HCT116 (cell line): Measurements from ENCODE around the gene TK1. TPM values are rescaled to one million over a fixed set of nuclear protein-coding genes. Genes with fewer than 3 reads are reported as not detected.

ENCODE experiments used
- ATAC-seq: fragments of 200-7000 bp; cut with Tn5 transposase; 2 replicates; pipeline ENCODE4 v1.9.1; 2020; ENCODE audit warnings: mild to moderate bottlenecking, moderate library complexity
- BruUV-seq: library from RNA; stranded (reverse); fragments of 400-500 nt; replicated peaks from 2 replicates; lab custom pipeline; 2021; lab: Mats Ljungman, UMichigan
- CTCF ChIA-PET: fragments of 300-600 bp; sonication (Branson Sonifier 250); formaldehyde crosslinking; loops from one replicate; lab custom pipeline; 2021; ENCODE audit warnings: antibody characterized with exemption; lab: Charles Lee
- POLR2A ChIA-PET: fragments of 300-600, 350-600 bp; sonication (Branson Sonifier 250); formaldehyde crosslinking; loops from one replicate; lab custom pipeline; 2021; ENCODE audit warnings: antibody characterized with exemption; lab: Charles Lee
- RAD21 ChIA-PET, 2 experiments: fragments of 300-600 bp; sonication (Branson Sonifier 250); formaldehyde crosslinking; loops; one replicate each; lab custom pipeline; 2023; ENCODE audit warnings: low total read pairs in 2 of 2; ENCODE audit not compliant: uncharacterized antibody in 2 of 2, unreplicated experiment in 2 of 2, low non-redundant PET in 1 of 2; lab: Charles Lee
- DNase-seq: peaks from one replicate; pipeline ENCODE4 v3.0.0-alpha.2; 2010; ENCODE audit warnings: low read depth, low spot score
- H2AFZ ChIP-seq: fragments of 200-600 bp; shearing (Covaris generic), sonication (generic); 2 replicates; pipeline ENCODE4 v1.6.1; 2017; ENCODE audit warnings: low read depth, mixed run types, mixed read lengths, antibody characterized with exemption, low read length; ENCODE audit not compliant: poor library complexity, severe bottlenecking
- H3K27ac ChIP-seq: 2 replicates; pipeline ENCODE4 v1.5.1; 2012; ENCODE audit warnings: low read depth, low read length
- H3K27me3 ChIP-seq: fragments of 200-600 bp; sonication (generic); 2 replicates; pipeline ENCODE4 v1.6.1; 2016; ENCODE audit warnings: mixed run types, low read length, mixed read lengths; ENCODE audit not compliant: insufficient read depth
- H3K36me3 ChIP-seq, 2 experiments: fragments of 200-500 bp in 1 of 2; fragments of 200-600 bp in 1 of 2; sonication (Bioruptor generic) in 1 of 2; sonication (generic) in 1 of 2; 2 replicates each; pipeline versions ENCODE4 v1.5.1 to v1.6.1; 2014 to 2016; ENCODE audit warnings: low read length in 2 of 2, inconsistent platforms in 1 of 2, mixed read lengths in 1 of 2, mixed run types in 1 of 2; ENCODE audit not compliant: insufficient read depth in 2 of 2, control insufficient read depth in 1 of 2
- H3K4me1 ChIP-seq, 2 experiments: fragments of 200-600 bp in 1 of 2; sonication (generic) in 1 of 2; 2 replicates each; pipeline versions ENCODE4 v1.5.1 to v1.6.1; 2012 to 2017; ENCODE audit warnings: low read length in 2 of 2, inconsistent platforms in 1 of 2, mild to moderate bottlenecking in 1 of 2, mixed read lengths in 1 of 2, mixed run types in 1 of 2, moderate library complexity in 1 of 2; ENCODE audit not compliant: insufficient read depth in 2 of 2, control insufficient read depth in 1 of 2
- H3K4me2 ChIP-seq: fragments of 200-600 bp; sonication (generic); 2 replicates; pipeline ENCODE4 v1.6.1; 2017; ENCODE audit warnings: mixed run types, low read length, mixed read lengths
- H3K4me3 ChIP-seq, 2 experiments: fragments of 200-600 bp in 1 of 2; sonication (generic) in 1 of 2; replicated peaks in 1 of 2; 2 replicates each; pipeline ENCODE4 v1.5.1; 2011 to 2016; ENCODE audit warnings: low read length in 2 of 2, control low read depth in 1 of 2, low read depth in 1 of 2, mild to moderate bottlenecking in 1 of 2, mixed read lengths in 1 of 2, mixed run types in 1 of 2
- H3K79me2 ChIP-seq: fragments of 200-600 bp; sonication (generic); 2 replicates; pipeline ENCODE4 v1.6.1; 2017; ENCODE audit warnings: mild to moderate bottlenecking, mixed run types, low read length, moderate library complexity, mixed read lengths; ENCODE audit not compliant: insufficient read depth
- H3K9ac ChIP-seq: fragments of 200-600 bp; sonication (generic); 2 replicates; pipeline ENCODE4 v1.6.1; 2016; ENCODE audit warnings: low read length, mixed read lengths
- H3K9me2 ChIP-seq: fragments of 200-600 bp; sonication (generic), shearing (Covaris generic); 2 replicates; pipeline ENCODE4 v1.6.1; 2017; ENCODE audit warnings: mixed run types, mild to moderate bottlenecking, moderate library complexity; ENCODE audit not compliant: insufficient read depth
- H3K9me3 ChIP-seq, 2 experiments: fragments of 200-500 bp in 1 of 2; fragments of 200-600 bp in 1 of 2; sonication (Bioruptor generic) in 1 of 2; sonication (generic) in 1 of 2; 2 replicates each; pipeline ENCODE4 v1.6.1; 2014 to 2017; ENCODE audit warnings: low read length in 2 of 2, mixed read lengths in 2 of 2, inconsistent platforms in 1 of 2, low read depth in 1 of 2, mild to moderate bottlenecking in 1 of 2, mixed run types in 1 of 2, moderate library complexity in 1 of 2; ENCODE audit not compliant: control insufficient read depth in 1 of 2, insufficient read depth in 1 of 2
- H4K20me1 ChIP-seq: fragments of 200-600 bp; sonication (generic), shearing (Covaris generic); 2 replicates; pipeline ENCODE4 v1.6.1; 2017; ENCODE audit warnings: mixed run types, mild to moderate bottlenecking, moderate library complexity; ENCODE audit not compliant: insufficient read depth
- ATF3 ChIP-seq: IDR thresholded peaks from 2 replicates; pipeline ENCODE4 v1.6.1; 2012
- EGR1 ChIP-seq: IDR thresholded peaks from 2 replicates; pipeline ENCODE4 v1.6.1; 2012; ENCODE audit warnings: low read depth
- EZH2 ChIP-seq: fragments of 200-600 bp; sonication (generic); IDR thresholded peaks from 2 replicates; pipeline ENCODE4 v1.6.1; 2017; ENCODE audit warnings: antibody characterized with exemption, mixed run types
- EZH2phosphoT487 ChIP-seq: fragments of 200-600 bp; IDR thresholded peaks from 2 replicates; pipeline ENCODE4 v1.6.1; 2018; ENCODE audit warnings: antibody characterized with exemption, borderline replicate concordance
- FOSL1 ChIP-seq: IDR thresholded peaks from 2 replicates; pipeline ENCODE4 v1.6.1; 2012; ENCODE audit warnings: low read depth
- MAX ChIP-seq: IDR thresholded peaks from 2 replicates; pipeline ENCODE4 v1.6.1; 2012
- POLR2AphosphoS5 ChIP-seq: IDR thresholded peaks from 2 replicates; pipeline ENCODE4 v1.6.1; 2011; ENCODE audit warnings: mild to moderate bottlenecking, low read depth, low read length, moderate library complexity
- RAD21 ChIP-seq: IDR thresholded peaks from 2 replicates; pipeline ENCODE4 v1.6.1; 2012; ENCODE audit warnings: low read depth, mild to moderate bottlenecking
- REST ChIP-seq: IDR thresholded peaks from 2 replicates; pipeline ENCODE4 v1.6.1; 2012; ENCODE audit warnings: low read depth
- SP1 ChIP-seq: IDR thresholded peaks from 2 replicates; pipeline ENCODE4 v1.6.1; 2012; ENCODE audit warnings: low read depth
- SRF ChIP-seq: IDR thresholded peaks from 2 replicates; pipeline ENCODE4 v1.6.1; 2012; ENCODE audit warnings: low read depth
- YY1 ChIP-seq: IDR thresholded peaks from 2 replicates; pipeline ENCODE4 v1.6.1; 2011; ENCODE audit warnings: low read length, low read depth, moderate library complexity, mild to moderate bottlenecking; ENCODE audit not compliant: insufficient replicate concordance; ENCODE audit errors: extremely low read depth
- ZNF274 ChIP-seq: fragments of 200-500 bp; sonication (Bioruptor generic); IDR thresholded peaks from 2 replicates; pipeline ENCODE4 v1.6.1; 2014; ENCODE audit warnings: mild to moderate bottlenecking, low read depth, low read length, inconsistent platforms
- intact Hi-C: fragments of 100-400 bp; cut with micrococcal nuclease; formaldehyde crosslinking; loops from 2 replicates; pipeline ENCODE4 v1.10.0; 2022
- total RNA-seq: library from RNA; stranded (reverse); gene quantifications from one replicate; pipeline ENCODE4 v1.2.1, GENCODE V29; 2021; ENCODE audit not compliant: unreplicated experiment

Gene TK1
- total RNA-seq, 1 experiment from 2014 or later, result 315 TPM

GRCh38 chr17:78125976-78126894 lies 60.6 kb downstream of the TK1 start:
- DNase-seq, result no peak
- Histone ChIP-seq H4K20me1 (no peaks in the 10 kb centered on the region), H3K4me3 (no peak overlapping the region), H3K9me2 (no peaks in the 10 kb centered on the region), H3K27ac (peak overlapping the region; percentile 16; the same call in 1 of the 2 replicates), H3K9me3 (no peaks in the 10 kb centered on the region), H3K27me3 (no peaks in the 10 kb centered on the region), H3K9ac (peak overlapping the region; percentile 77; the same call in 1 of the 2 replicates), H3K4me2 (peak overlapping the region; percentile 96), H3K79me2 (peaks cover 17% of the 10 kb centered on the region; the same call in 1 of the 2 replicates), H3K4me1 (peaks cover 28 to 41% of the 10 kb centered on the region in 2 experiments; a peak in 3 of 4 replicates), H2AFZ (no peak overlapping the region), H3K36me3 (peaks cover 5 to 20% of the 10 kb centered on the region in 2 experiments; a peak in 3 of 4 replicates)
- no peak for ATAC-seq
- ChIA-PET CTCF (no interaction called here), RAD21 (no interaction called here), POLR2A (interaction anchor here (0.9 kb wide), 1 partner anchor 61 kb away, joined by 3 read pairs; the partner anchor contains the start of genes AFMID and TK1)
- intact Hi-C loops, result loop anchor here (5.0 kb wide), 1 partner anchor 126 kb away; no protein-coding TSS in a partner anchor
- no peak for TF ChIP-seq EZH2phosphoT487
- no peak for TF ChIP-seq ZNF274
- TF ChIP-seq REST, result no peak
- no peak for TF ChIP-seq ATF3
- no peak for TF ChIP-seq EZH2
- no peak for TF ChIP-seq EGR1
- no peak for TF ChIP-seq SRF
- no peak for TF ChIP-seq SP1
- TF ChIP-seq POLR2AphosphoS5, result no peak
- TF ChIP-seq MAX, result no peak
- TF ChIP-seq RAD21, result no peak
- TF ChIP-seq YY1, result no peak
- no peak for TF ChIP-seq FOSL1
- no TSS peak for BruUV-seq
